Measurements from ENCODE around the gene RPS27L.

DNA sequence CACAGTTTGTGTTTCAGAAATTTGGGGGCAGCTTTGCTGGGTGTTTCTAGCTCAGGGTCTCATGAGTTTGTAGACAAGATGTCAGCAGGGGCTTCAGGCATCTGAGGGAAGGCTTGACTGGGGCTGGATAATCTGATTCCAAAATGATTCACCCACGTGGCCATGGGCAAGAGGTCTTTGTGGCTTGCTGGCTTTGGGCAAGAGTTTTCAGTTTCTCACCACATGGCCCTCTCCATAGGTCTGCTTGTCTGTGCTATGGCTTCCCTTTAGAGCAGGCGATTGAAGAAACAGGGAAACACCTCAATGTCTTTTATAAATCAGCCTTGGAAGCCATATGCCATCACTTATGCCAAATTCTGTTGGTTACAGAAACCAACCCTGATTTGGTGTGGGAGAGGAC lies 11.9 kb downstream of the RPS27L start:
- TF ChIP-seq, protein P1, sequence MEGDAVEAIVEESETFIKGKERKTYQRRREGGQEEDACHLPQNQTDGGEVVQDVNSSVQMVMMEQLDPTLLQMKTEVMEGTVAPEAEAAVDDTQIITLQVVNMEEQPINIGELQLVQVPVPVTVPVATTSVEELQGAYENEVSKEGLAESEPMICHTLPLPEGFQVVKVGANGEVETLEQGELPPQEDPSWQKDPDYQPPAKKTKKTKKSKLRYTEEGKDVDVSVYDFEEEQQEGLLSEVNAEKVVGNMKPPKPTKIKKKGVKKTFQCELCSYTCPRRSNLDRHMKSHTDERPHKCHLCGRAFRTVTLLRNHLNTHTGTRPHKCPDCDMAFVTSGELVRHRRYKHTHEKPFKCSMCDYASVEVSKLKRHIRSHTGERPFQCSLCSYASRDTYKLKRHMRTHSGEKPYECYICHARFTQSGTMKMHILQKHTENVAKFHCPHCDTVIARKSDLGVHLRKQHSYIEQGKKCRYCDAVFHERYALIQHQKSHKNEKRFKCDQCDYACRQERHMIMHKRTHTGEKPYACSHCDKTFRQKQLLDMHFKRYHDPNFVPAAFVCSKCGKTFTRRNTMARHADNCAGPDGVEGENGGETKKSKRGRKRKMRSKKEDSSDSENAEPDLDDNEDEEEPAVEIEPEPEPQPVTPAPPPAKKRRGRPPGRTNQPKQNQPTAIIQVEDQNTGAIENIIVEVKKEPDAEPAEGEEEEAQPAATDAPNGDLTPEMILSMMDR (IDR thresholded peaks at IDR 0.05) = no peak
- no peak for TF ChIP-seq POLR2A (IDR thresholded peaks at IDR 0.05)

Measured in adrenal gland (tissue), 5 donors.